ENCODE measurements around the gene CAPN7.

Gene CAPN7

DNA sequence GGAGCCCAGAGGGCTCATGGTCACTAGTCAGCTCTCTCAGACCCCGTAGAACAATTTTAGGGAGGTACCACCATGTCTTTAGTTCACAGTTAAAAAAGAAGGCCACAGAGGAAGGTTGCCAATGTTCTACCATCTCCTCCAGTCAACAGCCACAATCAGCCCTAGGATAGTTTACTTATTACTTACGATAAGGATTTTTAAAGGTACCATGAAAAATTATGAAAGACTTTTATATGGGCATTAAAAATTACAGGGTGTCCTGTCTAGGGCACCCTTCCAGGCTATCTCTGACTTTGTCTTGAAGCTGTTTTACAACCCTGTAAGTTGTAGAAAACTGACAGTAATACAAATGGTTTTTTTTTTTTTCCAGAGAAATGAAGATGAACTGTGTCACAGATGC, 57.9 kb downstream of the CAPN7 start:
- CTCF ChIA-PET: interaction anchor here (0.6 kb wide), 1 partner anchor 96 kb away, joined by 3 read pairs; no protein-coding TSS in a partner anchor
- TF ChIP-seq, protein P1, sequence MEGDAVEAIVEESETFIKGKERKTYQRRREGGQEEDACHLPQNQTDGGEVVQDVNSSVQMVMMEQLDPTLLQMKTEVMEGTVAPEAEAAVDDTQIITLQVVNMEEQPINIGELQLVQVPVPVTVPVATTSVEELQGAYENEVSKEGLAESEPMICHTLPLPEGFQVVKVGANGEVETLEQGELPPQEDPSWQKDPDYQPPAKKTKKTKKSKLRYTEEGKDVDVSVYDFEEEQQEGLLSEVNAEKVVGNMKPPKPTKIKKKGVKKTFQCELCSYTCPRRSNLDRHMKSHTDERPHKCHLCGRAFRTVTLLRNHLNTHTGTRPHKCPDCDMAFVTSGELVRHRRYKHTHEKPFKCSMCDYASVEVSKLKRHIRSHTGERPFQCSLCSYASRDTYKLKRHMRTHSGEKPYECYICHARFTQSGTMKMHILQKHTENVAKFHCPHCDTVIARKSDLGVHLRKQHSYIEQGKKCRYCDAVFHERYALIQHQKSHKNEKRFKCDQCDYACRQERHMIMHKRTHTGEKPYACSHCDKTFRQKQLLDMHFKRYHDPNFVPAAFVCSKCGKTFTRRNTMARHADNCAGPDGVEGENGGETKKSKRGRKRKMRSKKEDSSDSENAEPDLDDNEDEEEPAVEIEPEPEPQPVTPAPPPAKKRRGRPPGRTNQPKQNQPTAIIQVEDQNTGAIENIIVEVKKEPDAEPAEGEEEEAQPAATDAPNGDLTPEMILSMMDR (conservative IDR thresholded peaks at IDR 0.05; ENCODE audit: low read depth): no peak
- POLR2A ChIA-PET (ENCODE audit: low non-redundant PET): no interaction called here
- H3K27ac ChIP-seq: no peak overlapping the region
- no peak for DNase-seq (ENCODE audit: low spot score)

DNA sequence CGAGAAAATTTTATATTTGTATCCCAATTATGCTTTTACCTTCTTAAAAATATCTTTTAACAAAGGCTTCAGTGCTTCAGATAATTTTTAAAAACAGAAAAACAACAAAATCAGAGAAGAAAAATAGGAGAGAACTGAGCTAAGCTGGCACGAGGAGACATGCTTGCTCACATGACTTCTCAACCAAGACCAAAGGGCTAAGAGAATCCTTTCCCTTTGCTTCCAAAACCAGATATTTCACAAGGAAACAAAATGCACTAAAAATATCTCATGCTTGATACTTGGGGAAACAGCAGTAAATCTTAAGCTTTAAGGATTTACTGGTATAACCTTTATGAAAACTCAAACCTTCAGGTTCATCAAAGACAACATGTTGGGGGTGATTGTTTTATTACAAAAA, 58.4 kb downstream of the CAPN7 start:
- CTCF ChIA-PET: interaction anchor here (0.6 kb wide), 1 partner anchor 279 kb away, joined by 6 read pairs; no protein-coding TSS in a partner anchor
- POLR2A ChIA-PET (ENCODE audit: low non-redundant PET): no interaction called here
- H3K27ac ChIP-seq: no peak overlapping the region
- DNase-seq (ENCODE audit: low spot score): no peak
- TF ChIP-seq, protein P1 (conservative IDR thresholded peaks at IDR 0.05; ENCODE audit: low read depth): no peak

DNA sequence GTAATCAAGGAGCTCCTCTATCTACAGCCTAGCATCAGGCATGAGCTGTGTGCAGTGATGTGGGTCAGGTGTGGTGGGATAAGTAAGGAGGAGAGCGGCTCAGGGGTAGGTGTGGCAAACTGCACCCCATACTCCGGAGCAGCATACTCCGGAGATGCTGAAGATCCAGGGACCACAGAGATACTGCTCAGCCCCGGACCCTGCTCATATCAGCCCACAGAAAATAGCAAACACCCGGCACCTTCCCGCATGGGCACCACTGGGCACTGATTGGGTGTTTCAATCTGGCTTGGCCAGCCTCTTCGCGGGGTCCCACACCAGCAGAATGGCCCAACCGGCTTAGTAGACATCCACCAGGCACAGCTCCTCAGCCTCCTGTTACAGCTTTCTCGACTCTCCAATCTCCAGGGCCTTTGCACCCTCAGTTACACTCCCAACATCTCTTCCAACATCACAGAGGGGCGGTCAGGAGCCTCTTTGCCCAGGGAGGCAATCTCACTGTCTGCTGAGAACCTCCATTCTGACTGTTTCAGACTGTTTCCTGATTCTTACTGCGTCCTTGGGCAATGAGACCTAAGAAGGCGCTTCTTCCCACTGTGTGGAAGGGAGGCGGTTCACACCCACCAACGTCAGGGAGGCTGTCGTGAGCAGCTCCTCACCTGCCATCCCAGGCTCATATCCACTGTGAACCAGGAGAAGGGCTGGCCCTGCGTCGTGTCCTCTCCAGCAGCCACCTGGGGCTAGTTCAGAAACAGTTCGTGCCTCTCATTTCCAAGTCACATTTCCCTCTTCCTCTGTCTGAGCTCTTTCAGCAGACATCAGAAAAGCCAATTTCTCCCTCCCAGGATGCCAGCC, 59.8 kb downstream of the CAPN7 start:
- DNase-seq (ENCODE audit: low spot score): no peak
- ChIA-PET POLR2A (ENCODE audit: low non-redundant PET) (no interaction called here), CTCF (interaction anchor here (0.6 to 0.9 kb wide), 2 partner anchors 83 to 139 kb away, joined by 3 read pairs; no protein-coding TSS in a partner anchor)
- no peak overlapping the region for H3K27ac ChIP-seq
- TF ChIP-seq, protein P1 (conservative IDR thresholded peaks at IDR 0.05; ENCODE audit: low read depth): no peak

DNA sequence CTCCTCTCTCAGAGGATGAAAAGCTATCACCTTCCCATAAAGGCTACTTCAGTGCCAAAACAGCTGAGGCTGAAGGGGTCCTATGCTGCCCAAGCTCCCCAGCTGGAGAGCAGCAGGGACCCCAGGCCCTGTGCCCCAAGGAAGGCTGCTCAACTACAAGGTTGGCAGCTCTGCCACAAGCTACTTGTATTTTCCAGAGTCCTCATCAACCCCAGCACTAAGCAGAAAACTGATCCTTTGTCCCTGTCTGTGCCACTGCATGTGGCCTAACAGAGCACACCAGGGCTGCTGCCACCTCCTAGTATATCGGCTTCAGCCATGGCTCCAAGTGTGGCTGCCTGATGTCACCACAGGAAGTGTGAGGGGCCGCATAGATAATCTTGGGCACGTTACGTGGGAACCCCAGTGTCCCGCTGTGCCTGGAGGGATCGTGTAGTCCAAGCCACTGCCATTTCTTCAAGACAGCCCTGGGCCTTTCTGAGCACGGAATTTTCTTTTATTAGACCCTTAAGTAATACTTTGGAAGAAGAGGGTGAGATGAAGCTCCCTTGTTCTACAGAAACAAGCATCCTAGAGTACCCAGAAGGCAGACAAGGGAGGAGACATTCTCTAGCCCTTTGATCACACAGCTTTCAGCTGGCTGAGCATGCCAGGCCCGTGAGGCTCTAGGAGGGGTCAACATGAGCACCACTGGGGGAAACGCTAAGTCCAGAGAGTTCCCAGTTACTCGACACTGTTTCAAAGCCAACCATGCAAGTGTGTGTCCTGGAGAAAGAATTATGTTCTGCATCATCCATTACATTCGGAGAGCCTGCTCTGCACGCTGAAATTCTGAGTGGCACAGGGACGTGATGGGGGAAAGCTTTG, 60.7 kb downstream of the CAPN7 start:
- ChIA-PET POLR2A (ENCODE audit: low non-redundant PET) (no interaction called here), CTCF (interaction anchor here (0.6 kb wide), 4 partner anchors 32 to 347 kb away, joined by 3 read pairs; no protein-coding TSS in a partner anchor)
- TF ChIP-seq, protein P1 (conservative IDR thresholded peaks at IDR 0.05; ENCODE audit: low read depth): no peak
- H3K27ac ChIP-seq: no peak overlapping the region
- DNase-seq (ENCODE audit: low spot score): no peak

DNA sequence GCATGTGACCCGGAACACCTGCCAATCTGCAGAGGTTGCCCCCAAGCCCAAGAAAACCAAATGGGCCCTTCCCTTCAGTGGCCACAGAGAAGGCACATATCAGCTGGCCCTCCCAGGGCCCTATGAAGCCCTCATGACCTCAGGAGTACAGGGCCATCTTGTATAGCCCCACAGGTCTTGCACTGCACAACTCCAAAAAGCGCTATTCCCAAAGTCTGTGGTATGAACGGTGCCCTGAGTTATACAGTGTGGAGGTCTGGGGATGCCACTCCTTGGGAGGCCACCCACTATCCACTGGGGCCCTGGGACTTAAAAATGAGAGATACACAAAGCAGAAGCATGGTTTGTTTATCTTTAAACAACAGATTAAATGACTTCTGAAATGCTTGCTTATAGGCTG, 61.5 kb downstream of the CAPN7 start:
- no peak for DNase-seq (ENCODE audit: low spot score)
- TF ChIP-seq, protein P1 (conservative IDR thresholded peaks at IDR 0.05; ENCODE audit: low read depth): no peak
- H3K27ac ChIP-seq: no peak overlapping the region
- CTCF ChIA-PET: interaction anchor here (0.5 to 1.4 kb wide), 12 partner anchors 27 to 290 kb away, joined by 3 to 10 read pairs (median 3); partner anchors contain the start of gene SH3BP5
- POLR2A ChIA-PET (ENCODE audit: low non-redundant PET): interaction anchor here (0.6 kb wide), 1 partner anchor 164 kb away, joined by 4 read pairs; no protein-coding TSS in a partner anchor

Data from RWPE1 (cell line).